Measurements from ENCODE around the gene EYA4. TPM values are rescaled to one million over a fixed set of nuclear protein-coding genes. Genes with fewer than 3 reads are reported as not detected.

EYA4 gene
- total RNA-seq, 4 donors from 2014 or later: 0.10 to 3.4 (median 0.23) TPM; not detected in 1

DNA sequence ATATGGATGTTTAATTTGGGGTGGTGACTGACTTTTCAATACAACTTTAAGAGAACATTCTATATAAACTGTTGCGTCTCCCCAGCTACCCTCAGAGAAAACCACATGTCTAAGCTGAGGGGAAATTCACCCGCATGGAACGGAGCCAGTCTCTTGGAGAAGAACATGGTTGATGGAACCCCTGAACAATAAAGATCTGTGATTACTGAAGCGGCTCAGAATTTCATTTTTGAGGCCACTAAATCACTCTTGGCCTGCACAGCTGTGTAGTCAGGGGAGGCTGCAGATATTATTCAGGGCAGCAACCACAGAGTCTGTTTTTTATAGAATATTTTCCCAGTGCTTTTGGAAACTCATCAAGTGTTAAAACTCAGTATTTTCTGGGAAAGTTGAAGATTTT is 73.8 kb downstream of the EYA4 start:
- Histone ChIP-seq H3K4me1 (no peaks in the 10 kb centered on the region), H3K9me3 (no peaks in the 10 kb centered on the region), H3K27ac (no peak overlapping the region), H3K27me3 (no peaks in the 10 kb centered on the region), H3K4me3 (no peak overlapping the region), H3K36me3 (no peaks in the 10 kb centered on the region)
- TF ChIP-seq POLR2AphosphoS5 (IDR thresholded peaks at IDR 0.05) (no peak), POLR2A (IDR thresholded peaks at IDR 0.05) (no peak), EP300 (IDR thresholded peaks at IDR 0.05) (no peak)
- TF ChIP-seq, protein P1, sequence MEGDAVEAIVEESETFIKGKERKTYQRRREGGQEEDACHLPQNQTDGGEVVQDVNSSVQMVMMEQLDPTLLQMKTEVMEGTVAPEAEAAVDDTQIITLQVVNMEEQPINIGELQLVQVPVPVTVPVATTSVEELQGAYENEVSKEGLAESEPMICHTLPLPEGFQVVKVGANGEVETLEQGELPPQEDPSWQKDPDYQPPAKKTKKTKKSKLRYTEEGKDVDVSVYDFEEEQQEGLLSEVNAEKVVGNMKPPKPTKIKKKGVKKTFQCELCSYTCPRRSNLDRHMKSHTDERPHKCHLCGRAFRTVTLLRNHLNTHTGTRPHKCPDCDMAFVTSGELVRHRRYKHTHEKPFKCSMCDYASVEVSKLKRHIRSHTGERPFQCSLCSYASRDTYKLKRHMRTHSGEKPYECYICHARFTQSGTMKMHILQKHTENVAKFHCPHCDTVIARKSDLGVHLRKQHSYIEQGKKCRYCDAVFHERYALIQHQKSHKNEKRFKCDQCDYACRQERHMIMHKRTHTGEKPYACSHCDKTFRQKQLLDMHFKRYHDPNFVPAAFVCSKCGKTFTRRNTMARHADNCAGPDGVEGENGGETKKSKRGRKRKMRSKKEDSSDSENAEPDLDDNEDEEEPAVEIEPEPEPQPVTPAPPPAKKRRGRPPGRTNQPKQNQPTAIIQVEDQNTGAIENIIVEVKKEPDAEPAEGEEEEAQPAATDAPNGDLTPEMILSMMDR (IDR thresholded peaks at IDR 0.05): no peak
- 75% methylated on average over 4 of the region's 4 CpGs for WGBS
- no peak for DNase-seq (ENCODE audit: low spot score in 2 of 2)

DNA sequence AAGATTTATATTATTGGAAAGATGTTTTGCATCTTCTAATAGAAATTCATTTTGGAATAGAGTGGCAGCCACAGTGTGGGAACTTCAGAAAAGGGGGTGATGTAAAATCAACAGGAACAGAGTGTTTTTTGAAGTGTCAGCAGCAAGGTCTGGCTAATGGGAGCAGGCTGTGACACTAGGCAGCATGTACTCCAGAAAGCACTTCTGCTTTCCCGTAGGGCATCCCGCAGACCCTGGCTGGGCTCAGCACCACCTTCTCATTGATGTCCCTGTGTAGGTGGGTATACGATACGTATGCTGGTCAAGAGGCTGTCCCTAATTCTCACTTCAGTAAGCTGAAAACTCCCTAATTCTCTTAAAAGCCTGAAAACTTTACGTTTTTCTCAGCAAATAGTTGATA is 74.7 kb downstream of the EYA4 start:
- no peak overlapping the region for H3K27ac ChIP-seq
- H3K36me3 ChIP-seq: no peaks in the 10 kb centered on the region
- TF ChIP-seq EP300 (IDR thresholded peaks at IDR 0.05): no peak
- no peak for TF ChIP-seq POLR2A (IDR thresholded peaks at IDR 0.05)
- TF ChIP-seq, protein P1 (IDR thresholded peaks at IDR 0.05): no peak
- no peak for TF ChIP-seq POLR2AphosphoS5 (IDR thresholded peaks at IDR 0.05)
- no peak for DNase-seq (ENCODE audit: low spot score in 2 of 2)
- H3K4me3 ChIP-seq: no peak overlapping the region
- no peaks in the 10 kb centered on the region for H3K4me1 ChIP-seq
- WGBS: 76% methylated on average over 5 of the region's 5 CpGs
- H3K9me3 ChIP-seq: no peaks in the 10 kb centered on the region
- H3K27me3 ChIP-seq: no peaks in the 10 kb centered on the region

DNA sequence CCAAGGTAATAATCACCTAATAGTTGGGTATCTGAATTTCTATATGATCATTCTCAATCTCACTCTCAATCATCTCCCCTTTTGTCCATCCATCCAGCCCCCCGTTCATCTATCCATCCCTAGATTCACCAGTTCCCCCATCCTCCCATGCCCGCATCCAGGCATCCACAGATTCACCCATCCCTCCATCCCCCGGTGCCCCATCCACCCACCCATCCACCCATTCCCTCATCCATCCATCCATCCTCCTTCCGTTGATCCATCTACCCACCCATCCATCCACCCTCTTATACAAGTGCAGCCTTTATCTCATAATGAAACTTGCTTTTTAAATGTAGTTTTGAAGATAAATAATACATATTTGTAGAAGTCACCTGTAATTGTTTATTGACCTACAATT is 76.5 kb downstream of the EYA4 start:
- no peaks in the 10 kb centered on the region for H3K27me3 ChIP-seq
- no peaks in the 10 kb centered on the region for H3K36me3 ChIP-seq
- WGBS: 91% methylated on average over 4 of the region's 4 CpGs
- TF ChIP-seq, protein P1 (IDR thresholded peaks at IDR 0.05): no peak
- TF ChIP-seq POLR2AphosphoS5 (IDR thresholded peaks at IDR 0.05) (no peak), EP300 (IDR thresholded peaks at IDR 0.05) (no peak), POLR2A (IDR thresholded peaks at IDR 0.05) (no peak)
- no peak for DNase-seq (ENCODE audit: low spot score in 2 of 2)
- H3K9me3 ChIP-seq: no peaks in the 10 kb centered on the region
- H3K4me1 ChIP-seq: no peaks in the 10 kb centered on the region
- no peak overlapping the region for H3K27ac ChIP-seq
- no peak overlapping the region for H3K4me3 ChIP-seq

DNA sequence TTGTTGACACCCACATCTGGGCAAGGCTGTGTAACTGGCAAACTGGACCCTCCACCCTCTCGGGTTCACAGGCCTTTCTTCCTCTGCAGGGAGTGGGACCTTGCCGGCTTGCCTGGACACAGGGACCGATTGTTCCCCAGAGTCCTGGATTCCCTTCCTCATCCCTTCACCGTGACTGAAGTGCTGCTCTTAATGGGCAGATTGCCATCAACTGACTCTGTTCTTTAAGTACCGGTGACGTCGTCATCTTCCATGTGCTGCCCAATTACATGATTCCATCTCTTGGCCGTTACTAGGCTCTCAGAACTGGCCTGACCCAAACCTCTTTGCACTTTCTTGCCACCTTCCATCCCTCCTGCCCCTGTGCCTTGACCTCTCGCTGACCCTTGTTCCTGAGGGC is 85.4 kb downstream of the EYA4 start:
- DNase-seq (ENCODE audit: low spot score in 2 of 2): no peak
- Histone ChIP-seq H3K27ac (no peak overlapping the region), H3K4me3 (no peak overlapping the region), H3K27me3 (no peaks in the 10 kb centered on the region), H3K4me1 (no peaks in the 10 kb centered on the region), H3K36me3 (no peaks in the 10 kb centered on the region), H3K9me3 (no peaks in the 10 kb centered on the region)
- WGBS: 83% methylated on average over 9 of the region's 9 CpGs
- TF ChIP-seq POLR2AphosphoS5 (IDR thresholded peaks at IDR 0.05) (no peak), POLR2A (IDR thresholded peaks at IDR 0.05) (no peak), EP300 (IDR thresholded peaks at IDR 0.05) (no peak)
- TF ChIP-seq, protein P1 (IDR thresholded peaks at IDR 0.05): no peak

DNA sequence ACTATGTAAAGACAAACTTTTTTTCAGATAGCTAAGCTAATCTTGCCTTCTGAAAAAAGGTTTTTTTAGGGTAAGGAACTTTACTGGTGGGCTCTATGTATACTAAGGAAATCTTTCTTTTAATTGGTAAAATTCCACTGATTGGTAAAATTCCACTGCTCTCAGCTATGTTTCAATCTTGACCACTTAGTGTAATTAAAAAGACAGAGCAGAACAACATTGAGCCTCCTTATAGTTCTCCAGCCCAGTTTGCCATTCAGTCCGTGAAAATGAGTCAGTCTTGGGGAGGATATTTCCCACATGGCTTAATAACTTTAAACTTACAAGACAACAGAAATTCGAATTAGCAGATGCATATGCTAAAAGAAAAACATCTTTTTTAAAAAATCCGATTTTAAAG is 92.7 kb downstream of the EYA4 start:
- H3K9me3 ChIP-seq: no peaks in the 10 kb centered on the region
- DNase-seq (ENCODE audit: low spot score in 2 of 2): no peak
- no peak overlapping the region for H3K4me3 ChIP-seq
- WGBS: 57% methylated on average over 3 of the region's 3 CpGs
- no peak overlapping the region for H3K27ac ChIP-seq
- H3K4me1 ChIP-seq: no peaks in the 10 kb centered on the region
- no peaks in the 10 kb centered on the region for H3K27me3 ChIP-seq
- H3K36me3 ChIP-seq: no peaks in the 10 kb centered on the region
- TF ChIP-seq POLR2AphosphoS5 (IDR thresholded peaks at IDR 0.05): no peak
- no peak for TF ChIP-seq POLR2A (IDR thresholded peaks at IDR 0.05)

DNA sequence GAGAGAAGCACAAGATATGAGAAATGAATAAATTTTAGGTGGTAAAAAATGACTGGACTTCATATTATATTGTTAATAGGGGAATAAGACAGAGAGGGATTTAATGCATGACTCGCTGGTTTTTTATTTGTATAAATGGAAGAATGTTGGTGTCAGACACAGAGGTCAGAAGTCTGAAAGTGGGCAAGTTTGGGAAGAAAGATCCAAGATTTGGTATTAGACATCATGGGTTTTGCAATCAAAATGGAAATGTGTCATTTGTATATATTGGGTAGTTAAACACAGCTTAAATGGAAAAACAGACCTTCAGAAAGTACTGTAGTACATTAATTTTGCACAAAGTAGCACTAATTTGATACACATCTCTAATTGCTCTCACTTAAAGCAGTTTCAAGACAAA is 96.2 kb downstream of the EYA4 start:
- no peaks in the 10 kb centered on the region for H3K4me1 ChIP-seq
- no peak overlapping the region for H3K27ac ChIP-seq
- H3K9me3 ChIP-seq: no peaks in the 10 kb centered on the region
- no peaks in the 10 kb centered on the region for H3K27me3 ChIP-seq
- H3K36me3 ChIP-seq: no peaks in the 10 kb centered on the region
- WGBS: 90% methylated on average over 1 of the region's 1 CpG
- TF ChIP-seq POLR2A (IDR thresholded peaks at IDR 0.05) (no peak), EP300 (IDR thresholded peaks at IDR 0.05) (no peak), POLR2AphosphoS5 (IDR thresholded peaks at IDR 0.05) (no peak)
- TF ChIP-seq, protein P1 (IDR thresholded peaks at IDR 0.05): no peak
- DNase-seq (ENCODE audit: low spot score in 2 of 2): no peak
- no peak overlapping the region for H3K4me3 ChIP-seq
